Loucy (cell line): ENCODE results near the gene NEK9.

Source experiments
- H2AFZ ChIP-seq: fragments of 200-600 bp; sonication (generic); 2 replicates; pipeline ENCODE4 v1.6.0; 2016; ENCODE audit warnings: antibody characterized with exemption, mild to moderate bottlenecking, low read length, moderate library complexity
- H3F3A ChIP-seq: fragments of 200-600 bp; 2 replicates; pipeline ENCODE4 v1.6.0; 2016; ENCODE audit warnings: antibody characterized with exemption, low read depth, mild to moderate bottlenecking
- H3K27me3 ChIP-seq: fragments of 200-600 bp; sonication (generic); 2 replicates; pipeline ENCODE4 v1.6.1; 2014; ENCODE audit warnings: low read length, mild to moderate bottlenecking; ENCODE audit not compliant: insufficient read depth, poor library complexity, severe bottlenecking
- H3K36me3 ChIP-seq: fragments of 200-600 bp; sonication (generic); 2 replicates; pipeline ENCODE4 v1.6.1; 2016; ENCODE audit warnings: low read length; ENCODE audit not compliant: insufficient read depth
- H3K4me1 ChIP-seq: fragments of 200-600 bp; sonication (generic); 2 replicates; pipeline ENCODE4 v1.5.1; 2014; ENCODE audit warnings: low read length, mild to moderate bottlenecking; ENCODE audit not compliant: insufficient read depth, poor library complexity, severe bottlenecking
- H3K4me2 ChIP-seq: fragments of 200-600 bp; sonication (generic); 2 replicates; pipeline ENCODE4 v1.6.0; 2014; ENCODE audit warnings: antibody characterized with exemption, low read length, low read depth, mild to moderate bottlenecking; ENCODE audit not compliant: poor library complexity, severe bottlenecking
- H3K4me3 ChIP-seq: fragments of 200-600 bp; sonication (generic); 2 replicates; pipeline ENCODE4 v1.5.1; 2014; ENCODE audit warnings: low read length, mild to moderate bottlenecking, mixed read lengths; ENCODE audit not compliant: poor library complexity, severe bottlenecking
- H3K79me2 ChIP-seq: fragments of 200-600 bp; sonication (generic); 2 replicates; pipeline ENCODE4 v1.6.1; 2014; ENCODE audit warnings: low read length; ENCODE audit not compliant: insufficient read depth
- H3K9ac ChIP-seq: fragments of 200-600 bp; sonication (generic); 2 replicates; pipeline ENCODE4 v1.6.0; 2014; ENCODE audit warnings: mild to moderate bottlenecking, low read depth, low read length, moderate library complexity; ENCODE audit not compliant: poor library complexity, severe bottlenecking
- H3K9me2 ChIP-seq: fragments of 200-600 bp; sonication (generic); replicated peaks from 2 replicates; pipeline ENCODE4 v1.6.1; 2016; ENCODE audit warnings: low read depth, low read length, mixed read lengths
- H3K9me3 ChIP-seq: fragments of 200-600 bp; sonication (generic); 2 replicates; pipeline ENCODE4 v1.6.1; 2014; ENCODE audit warnings: mild to moderate bottlenecking, antibody characterized with exemption, low read length, low read depth; ENCODE audit not compliant: insufficient read depth
- H4K20me1 ChIP-seq: fragments of 200-600 bp; sonication (generic); 2 replicates; pipeline ENCODE4 v1.6.0; 2014; ENCODE audit warnings: antibody characterized with exemption, low read length, mild to moderate bottlenecking; ENCODE audit not compliant: insufficient read depth, poor library complexity, severe bottlenecking
- CTCF ChIP-seq: fragments of 200-600 bp; sonication (generic); conservative IDR thresholded peaks from 2 replicates; pipeline ENCODE4 v1.5.1; 2014; ENCODE audit warnings: mild to moderate bottlenecking, antibody characterized with exemption, low read length
- EZH2phosphoT487 ChIP-seq: fragments of 200-600 bp; IDR thresholded peaks from 2 replicates; pipeline ENCODE4 v1.6.1; 2018; ENCODE audit warnings: antibody characterized with exemption, mild to moderate bottlenecking, moderate library complexity, borderline replicate concordance

The NEK9 gene

GRCh38 chr14:75142494-75142893, 15.6 kb upstream of the NEK9 start:
- H2AFZ ChIP-seq, result no peak overlapping the region
- H4K20me1 ChIP-seq, result peaks cover 28% of the 10 kb centered on the region
- no peak for TF ChIP-seq CTCF
- TF ChIP-seq EZH2phosphoT487, result no peak
- H3K79me2 ChIP-seq, result peaks cover 54% of the 10 kb centered on the region
- H3K9me3 ChIP-seq, result no peaks in the 10 kb centered on the region
- no peak overlapping the region for H3K9ac ChIP-seq
- 0 out of 2 replicates have a peak, but pooled peaks cover 2% of the 10 kb centered on the region for H3F3A ChIP-seq
- no peak overlapping the region for H3K4me2 ChIP-seq
- H3K9me2 ChIP-seq, result no peaks in the 10 kb centered on the region
- H3K27me3 ChIP-seq, result no peaks in the 10 kb centered on the region
- peaks cover 42% of the 10 kb centered on the region; the same call in 1 of the 2 replicates for H3K36me3 ChIP-seq
- H3K4me3 ChIP-seq, result no peak overlapping the region
- peaks cover 46% of the 10 kb centered on the region for H3K4me1 ChIP-seq

GRCh38 chr14:75141967-75142366, 15.1 kb upstream of the NEK9 start:
- H3K9me3 ChIP-seq, result no peaks in the 10 kb centered on the region
- peaks cover 42% of the 10 kb centered on the region for H3K4me1 ChIP-seq
- H3K79me2 ChIP-seq, result peaks cover 54% of the 10 kb centered on the region
- H3K9me2 ChIP-seq, result no peaks in the 10 kb centered on the region
- no peak overlapping the region for H3K9ac ChIP-seq
- H3K4me2 ChIP-seq, result no peak overlapping the region
- no peak overlapping the region for H2AFZ ChIP-seq
- TF ChIP-seq CTCF (peak; percentile 93), EZH2phosphoT487 (no peak)
- no peak overlapping the region for H3K4me3 ChIP-seq
- 0 out of 2 replicates have a peak, but pooled peaks cover 2% of the 10 kb centered on the region for H3F3A ChIP-seq
- peaks cover 27% of the 10 kb centered on the region for H4K20me1 ChIP-seq
- peaks cover 38% of the 10 kb centered on the region; the same call in 1 of the 2 replicates for H3K36me3 ChIP-seq
- no peaks in the 10 kb centered on the region for H3K27me3 ChIP-seq

- TF ChIP-seq CTCF, result no peak
- no peak for TF ChIP-seq EZH2phosphoT487
- no peaks in the 10 kb centered on the region for H3K9me2 ChIP-seq
- peaks cover 54% of the 10 kb centered on the region for H3K79me2 ChIP-seq
- H2AFZ ChIP-seq, result no peak overlapping the region
- H3K4me2 ChIP-seq, result peak overlapping the region; percentile 37
- H3K9ac ChIP-seq, result peak overlapping the region; percentile 44
- H3F3A ChIP-seq, result no peaks in the 10 kb centered on the region
- peaks cover 22% of the 10 kb centered on the region for H4K20me1 ChIP-seq
- H3K4me1 ChIP-seq, result peaks cover 35% of the 10 kb centered on the region
- H3K27me3 ChIP-seq, result no peaks in the 10 kb centered on the region
- H3K4me3 ChIP-seq, result no peak overlapping the region
- peaks cover 29% of the 10 kb centered on the region; the same call in 1 of the 2 replicates for H3K36me3 ChIP-seq
- no peaks in the 10 kb centered on the region for H3K9me3 ChIP-seq
These were observed 14.2 kb upstream of the NEK9 start for GRCh38 chr14:75141062-75141461.
